Tibial artery (tissue), 4 donors: Measurements from ENCODE around the gene TOM1L2.

Experiments
- DNase-seq, 2 donors: peaks; one replicate each; pipeline ENCODE4 v3.0.0-alpha.2; 2019
- H3K27ac ChIP-seq, 2 donors: fragments of 200-600 bp; sonication (generic) in 1 of 2; 1 replicate in 1 of 2; 2 replicates in 1 of 2; pipeline ENCODE4 v1.5.1; 2018 to 2019; ENCODE audit warnings: mild to moderate bottlenecking in 1 of 2
- H3K27me3 ChIP-seq, 2 donors: fragments of 200-600 bp; sonication (generic) in 1 of 2; one replicate each; pipeline versions ENCODE4 v1.5.1 to v1.6.0; 2016 to 2019
- H3K36me3 ChIP-seq, 3 donors: fragments of 200-600 bp; sonication (generic) in 2 of 3; one replicate each; pipeline ENCODE4 v1.5.1; 2016 to 2019; ENCODE audit warnings: mild to moderate bottlenecking in 2 of 3
- H3K4me1 ChIP-seq, 4 donors: fragments of 200-600 bp; sonication (generic) in 2 of 4; 1 replicate in 3 of 4; 2 replicates in 1 of 4; pipeline ENCODE4 v1.5.1; 2016 to 2019
- H3K4me3 ChIP-seq, 2 donors: fragments of 200-600 bp; sonication (generic) in 1 of 2; 1 replicate in 1 of 2; 2 replicates in 1 of 2; pipeline ENCODE4 v1.5.1; 2018 to 2019; ENCODE audit warnings: mild to moderate bottlenecking in 2 of 2
- H3K9me3 ChIP-seq, 3 donors: fragments of 200-600 bp; sonication (generic) in 1 of 3; one replicate each; pipeline ENCODE4 v1.5.1; 2016 to 2019
- CTCF ChIP-seq, 2 experiments: fragments of 200-600 bp in 1 of 2; fragments of 450-650 bp in 1 of 2; IDR thresholded peaks; one replicate each; pipeline ENCODE4 v1.5.1; 2017 to 2019; ENCODE audit warnings: antibody characterized with exemption in 2 of 2, mild to moderate bottlenecking in 1 of 2, moderate library complexity in 1 of 2
- intact Hi-C: fragments of 100-400 bp; cut with DNase I; formaldehyde crosslinking; loops from one replicate; pipeline ENCODE4 v1.15.0; 2023; ENCODE audit warnings: low total_unique reads

TOM1L2 gene

GRCh38 chr17:17859909-17860765 is 112.1 kb downstream of the TOM1L2 start:
- H3K27ac ChIP-seq = no peak overlapping the region
- H3K36me3 ChIP-seq = peaks cover 0 to 30% (median 13%) of the 10 kb centered on the region in 3 donors
- peak; percentile 98 to 99 for TF ChIP-seq CTCF (IDR thresholded peaks at IDR 0.05)
- H3K9me3 ChIP-seq = no peaks in the 10 kb centered on the region
- intact Hi-C loops = loop anchor here (2.0 to 5.0 kb wide), 2 partner anchors 57 to 177 kb away; no protein-coding TSS in a partner anchor
- H3K4me3 ChIP-seq = no peak overlapping the region
- H3K4me1 ChIP-seq = peaks cover 0 to 27% (median 25%) of the 10 kb centered on the region in 4 donors
- H3K27me3 ChIP-seq = no peaks in the 10 kb centered on the region
- DNase-seq = peak; percentile 45 to 83

GRCh38 chr17:17857496-17857895 is 114.7 kb downstream of the TOM1L2 start:
- no peak for DNase-seq
- peaks cover 0 to 49% (median 46%) of the 10 kb centered on the region in 4 donors for H3K4me1 ChIP-seq
- peaks cover 0 to 19% (median 13%) of the 10 kb centered on the region in 3 donors for H3K36me3 ChIP-seq
- H3K9me3 ChIP-seq = no peaks in the 10 kb centered on the region
- no peaks in the 10 kb centered on the region for H3K27me3 ChIP-seq
- intact Hi-C loops = loop anchor here (2.0 kb wide), 1 partner anchor 43 kb away; no protein-coding TSS in a partner anchor
- H3K4me3 ChIP-seq = no peak overlapping the region
- no peak for TF ChIP-seq CTCF (IDR thresholded peaks at IDR 0.05)
- peak overlapping the region in 1 of 2 donors; percentile 74 for H3K27ac ChIP-seq

GRCh38 chr17:17856386-17856785 is 115.8 kb downstream of the TOM1L2 start:
- Histone ChIP-seq H3K27me3 (no peaks in the 10 kb centered on the region), H3K4me1 (peaks cover 0 to 49% (median 46%) of the 10 kb centered on the region in 4 donors), H3K36me3 (peaks cover 0 to 12% (median 2%) of the 10 kb centered on the region in 3 donors), H3K4me3 (no peak overlapping the region), H3K27ac (peak overlapping the region; percentile 69 to 74), H3K9me3 (no peaks in the 10 kb centered on the region)
- intact Hi-C loops = loop anchor here (2.0 kb wide), 1 partner anchor 42 kb away; no protein-coding TSS in a partner anchor
- DNase-seq = no peak
- no peak for TF ChIP-seq CTCF (IDR thresholded peaks at IDR 0.05)

- Histone ChIP-seq H3K27me3 (no peaks in the 10 kb centered on the region), H3K9me3 (no peaks in the 10 kb centered on the region), H3K4me1 (peaks cover 0 to 49% (median 46%) of the 10 kb centered on the region in 4 donors), H3K27ac (peak overlapping the region; percentile 69 to 74), H3K4me3 (no peak overlapping the region), H3K36me3 (peaks cover 0 to 8% (median 0%) of the 10 kb centered on the region in 3 donors)
- TF ChIP-seq CTCF (IDR thresholded peaks at IDR 0.05) = no peak
- intact Hi-C loops = loop anchor here (2.0 kb wide), 1 partner anchor 41 kb away; no protein-coding TSS in a partner anchor
- peak; percentile 65 to 92 for DNase-seq
Observed at GRCh38 chr17:17855976-17856375, 116.2 kb downstream of the TOM1L2 start.

- intact Hi-C loops = no loop called here
- Histone ChIP-seq H3K27me3 (no peaks in the 10 kb centered on the region), H3K4me1 (peaks cover 10 to 59% (median 52%) of the 10 kb centered on the region in 4 donors), H3K27ac (peak overlapping the region; percentile 69 to 74), H3K4me3 (no peak overlapping the region), H3K36me3 (peaks cover 0 to 5% (median 0%) of the 10 kb centered on the region in 3 donors), H3K9me3 (no peaks in the 10 kb centered on the region)
- no peak for TF ChIP-seq CTCF (IDR thresholded peaks at IDR 0.05)
- no peak for DNase-seq
Observed at GRCh38 chr17:17853811-17854447, 118.3 kb downstream of the TOM1L2 start.
